SIG-M5 (cell line): ENCODE measurements around the gene HAX1.
"Not testable (repeated sequence)": the region's sequence is repeated elsewhere in the genome, so short reads cannot be mapped to it uniquely, and the experiment has no call there.

Source experiments
- DNase-seq: peaks from one replicate; lab custom pipeline; 2025; lab: John Stamatoyannopoulos, UW

The HAX1 gene

GRCh38 chr1:154272217-154272998 lies at the start of gene HAX1:
Gene HAX1 (plus strand): TSS chr1:154272629. CDS start chr1:154272724, 95 bp downstream.
- DNase-seq: peak; percentile 98

GRCh38 chr1:154222918-154223317 lies 49.5 kb upstream of the HAX1 start:
- DNase-seq: no peak

GRCh38 chr1:154223621-154224020 lies 48.8 kb upstream of the HAX1 start:
- no peak for DNase-seq

GRCh38 chr1:154225370-154225769 lies 47.1 kb upstream of the HAX1 start:
- no peak for DNase-seq

- not testable (repeated sequence) for DNase-seq
Measured at GRCh38 chr1:154231112-154231511, 41.3 kb upstream of the HAX1 start.

GRCh38 chr1:154233127-154233526 lies 39.3 kb upstream of the HAX1 start:
- not testable (repeated sequence) for DNase-seq

- no peak for DNase-seq
Measured at GRCh38 chr1:154236855-154237254, 35.6 kb upstream of the HAX1 start.

GRCh38 chr1:154237435-154237834 lies 35.0 kb upstream of the HAX1 start:
- DNase-seq: no peak

- no peak for DNase-seq
Measured at GRCh38 chr1:154237880-154238506, 34.4 kb upstream of the HAX1 start.

GRCh38 chr1:154239491-154239890 lies 32.9 kb upstream of the HAX1 start:
- no peak for DNase-seq

GRCh38 chr1:154240294-154240833 lies 32.1 kb upstream of the HAX1 start:
- DNase-seq: no peak

GRCh38 chr1:154241703-154242351 lies 30.6 kb upstream of the HAX1 start:
- DNase-seq: no peak

- DNase-seq: no peak
Measured at GRCh38 chr1:154253671-154254070, 18.8 kb upstream of the HAX1 start.

- no peak for DNase-seq
Measured at GRCh38 chr1:154256686-154257085, 15.7 kb upstream of the HAX1 start.

GRCh38 chr1:154258784-154259183 lies 13.6 kb upstream of the HAX1 start:
- no peak for DNase-seq

GRCh38 chr1:154260127-154260526 lies 12.3 kb upstream of the HAX1 start:
- no peak for DNase-seq

- DNase-seq: no peak
Measured at GRCh38 chr1:154263465-154264332, 8.7 kb upstream of the HAX1 start.

GRCh38 chr1:154264454-154264853 lies 8.0 kb upstream of the HAX1 start:
- DNase-seq: no peak

- no peak for DNase-seq
Measured at GRCh38 chr1:154265586-154265985, 6.8 kb upstream of the HAX1 start.

- no peak for DNase-seq
Measured at GRCh38 chr1:154270833-154271232, 1.6 kb upstream of the HAX1 start.

- no peak for DNase-seq
Measured at GRCh38 chr1:154272999-154273563, 652 bp downstream of the HAX1 start.
